OCI-LY1 (cell line): ENCODE results near the gene FOXN1.

Experiments used
- CTCF ChIP-seq: fragments of 200-600 bp; sonication (generic), shearing (Covaris generic); IDR thresholded peaks from 2 replicates; pipeline ENCODE4 v1.5.1; 2017; ENCODE audit warnings: mild to moderate bottlenecking, antibody characterized with exemption, low read length, moderate library complexity, mixed read lengths
- EZH2 ChIP-seq: fragments of 200-600 bp; sonication (generic), shearing (Covaris generic); IDR thresholded peaks from 2 replicates; pipeline ENCODE4 v1.8.0; 2017; ENCODE audit warnings: borderline replicate concordance, mixed run types, mild to moderate bottlenecking, antibody characterized with exemption, low read length, moderate library complexity, mixed read lengths

GRCh38 chr17:28524476-28525424 is 18.6 kb downstream of the FOXN1 start:
- no peak for TF ChIP-seq CTCF
- no peak for TF ChIP-seq EZH2
